ENCODE measurements around the gene PXDN.

PXDN gene

DNA sequence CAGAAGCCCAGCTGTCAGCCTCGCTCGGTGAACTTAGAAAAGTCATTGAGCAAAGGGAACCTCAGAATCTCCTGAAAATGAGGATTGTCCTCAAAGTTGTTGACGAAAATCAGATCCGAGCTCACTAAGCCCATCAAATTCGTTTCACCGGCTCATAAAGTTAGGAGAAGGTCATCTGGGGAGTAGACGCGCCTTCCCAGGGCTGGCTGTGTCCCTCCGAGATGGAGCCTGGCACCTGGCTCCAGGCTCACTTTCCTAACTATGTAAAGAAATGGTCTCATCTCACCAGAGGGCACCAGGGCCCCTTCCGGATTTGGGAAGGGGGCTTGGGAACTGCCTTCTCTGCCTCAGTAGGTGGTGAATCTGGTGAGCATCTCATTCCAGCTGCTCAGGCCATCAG, 145.5 kb downstream of the PXDN start:
- H3K27ac ChIP-seq, result no peak overlapping the region
- TF ChIP-seq, protein P1, sequence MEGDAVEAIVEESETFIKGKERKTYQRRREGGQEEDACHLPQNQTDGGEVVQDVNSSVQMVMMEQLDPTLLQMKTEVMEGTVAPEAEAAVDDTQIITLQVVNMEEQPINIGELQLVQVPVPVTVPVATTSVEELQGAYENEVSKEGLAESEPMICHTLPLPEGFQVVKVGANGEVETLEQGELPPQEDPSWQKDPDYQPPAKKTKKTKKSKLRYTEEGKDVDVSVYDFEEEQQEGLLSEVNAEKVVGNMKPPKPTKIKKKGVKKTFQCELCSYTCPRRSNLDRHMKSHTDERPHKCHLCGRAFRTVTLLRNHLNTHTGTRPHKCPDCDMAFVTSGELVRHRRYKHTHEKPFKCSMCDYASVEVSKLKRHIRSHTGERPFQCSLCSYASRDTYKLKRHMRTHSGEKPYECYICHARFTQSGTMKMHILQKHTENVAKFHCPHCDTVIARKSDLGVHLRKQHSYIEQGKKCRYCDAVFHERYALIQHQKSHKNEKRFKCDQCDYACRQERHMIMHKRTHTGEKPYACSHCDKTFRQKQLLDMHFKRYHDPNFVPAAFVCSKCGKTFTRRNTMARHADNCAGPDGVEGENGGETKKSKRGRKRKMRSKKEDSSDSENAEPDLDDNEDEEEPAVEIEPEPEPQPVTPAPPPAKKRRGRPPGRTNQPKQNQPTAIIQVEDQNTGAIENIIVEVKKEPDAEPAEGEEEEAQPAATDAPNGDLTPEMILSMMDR (conservative IDR thresholded peaks at IDR 0.05), result no peak

DNA sequence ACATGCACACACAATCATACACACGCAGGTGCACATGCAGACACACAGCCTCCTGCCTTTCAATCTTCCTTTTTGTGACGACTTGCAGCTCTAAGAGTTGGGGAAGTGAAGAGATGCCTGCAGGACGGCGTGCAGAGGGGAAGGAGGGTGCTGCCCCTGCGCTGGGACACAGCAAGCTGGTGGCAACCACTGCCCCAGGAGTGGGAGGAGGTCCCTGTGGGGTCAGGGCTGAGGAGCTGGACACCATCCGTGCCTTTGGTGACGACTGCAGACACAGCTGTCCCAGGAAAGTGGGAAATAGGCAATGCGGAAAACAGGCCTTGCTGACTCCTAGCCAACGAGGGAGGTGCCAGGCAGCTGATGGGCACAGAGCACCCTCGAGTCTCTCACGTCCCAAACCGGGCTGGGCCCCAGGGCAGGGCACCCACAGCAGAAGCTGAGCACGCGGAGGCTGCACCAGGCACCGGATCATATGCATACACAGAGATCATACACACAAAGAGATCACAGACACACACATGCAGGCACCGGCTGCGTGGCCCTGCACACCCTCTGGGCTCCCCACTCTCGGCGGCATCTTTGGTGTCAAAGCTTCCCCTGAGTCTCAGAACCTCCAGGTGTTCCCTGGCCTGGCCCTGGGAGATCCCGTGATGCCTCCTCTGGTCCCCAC, 146.1 kb downstream of the PXDN start:
- no peak overlapping the region for H3K27ac ChIP-seq
- TF ChIP-seq, protein P1 (conservative IDR thresholded peaks at IDR 0.05), result no peak

DNA sequence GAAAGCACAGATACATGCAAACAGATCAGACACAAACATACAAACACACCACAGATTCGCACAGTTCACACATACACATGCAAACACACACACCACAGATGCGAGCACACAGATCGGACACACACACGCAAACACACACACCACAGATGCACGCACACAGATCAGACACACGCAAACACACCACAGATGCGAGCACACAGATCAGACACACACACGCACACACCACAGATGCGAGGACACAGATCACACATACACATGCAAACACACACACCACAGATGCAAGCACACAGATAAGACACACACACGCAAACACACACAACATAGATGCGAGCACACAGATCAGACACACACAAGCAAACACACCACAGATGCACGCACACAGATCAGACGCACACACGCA, 149.0 kb downstream of the PXDN start:
- no peak overlapping the region for H3K27ac ChIP-seq

DNA sequence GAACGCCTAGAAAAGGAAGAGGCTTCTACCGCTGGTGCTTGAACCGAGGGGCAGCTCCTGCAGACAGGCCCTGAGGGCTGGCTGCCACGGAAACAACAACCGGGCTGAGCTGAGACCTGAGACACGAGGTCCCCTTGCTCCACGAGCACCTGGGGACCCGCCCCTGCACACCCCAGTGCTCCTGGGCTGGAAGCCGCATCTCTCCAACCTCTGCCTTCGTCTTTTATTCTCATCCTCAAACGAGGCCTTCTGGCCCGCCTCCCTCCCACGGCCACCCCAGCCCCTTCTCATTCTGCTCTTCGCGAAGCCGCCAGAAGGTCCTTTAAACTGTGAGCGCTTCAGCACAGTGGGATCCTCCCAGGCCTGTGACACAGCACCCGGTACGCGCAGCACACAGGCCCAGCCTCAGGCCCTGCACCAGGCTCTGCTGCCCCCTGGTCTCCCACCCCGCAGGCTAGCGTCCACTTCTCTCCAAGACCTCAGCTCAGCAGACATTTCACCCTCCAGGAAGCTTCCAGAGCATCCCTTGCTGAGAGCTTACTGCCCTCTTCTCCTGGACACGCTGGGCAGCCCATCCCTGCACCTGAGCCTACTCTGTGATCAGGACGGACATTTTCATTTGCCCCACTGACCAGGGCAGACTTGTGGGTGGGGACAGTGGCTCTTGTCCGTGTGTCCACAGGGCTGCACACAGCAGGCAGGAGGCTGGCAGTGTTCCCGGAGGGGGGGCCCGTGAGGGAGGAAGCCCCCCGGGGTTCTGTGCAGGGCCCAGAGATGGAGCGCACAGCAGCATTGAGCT, 149.7 kb downstream of the PXDN start:
- TF ChIP-seq, protein P1 (conservative IDR thresholded peaks at IDR 0.05), result no peak
- no peak overlapping the region for H3K27ac ChIP-seq

More for the DNA sequence above, 149.0 kb downstream of the PXDN start:
- TF ChIP-seq, protein P1 (conservative IDR thresholded peaks at IDR 0.05), result no peak

DNA sequence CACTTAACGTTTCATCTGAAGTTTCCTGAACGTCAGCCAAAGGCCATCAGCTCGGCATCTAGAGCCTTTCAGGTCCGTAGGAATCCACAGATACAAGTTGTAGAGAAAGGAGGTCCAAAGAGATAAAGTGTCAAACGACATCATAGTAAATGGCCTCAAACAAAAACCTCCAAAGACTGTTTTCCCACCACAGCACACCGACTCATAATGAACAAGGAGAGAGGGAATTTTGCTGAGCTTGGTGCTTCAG, 150.3 kb downstream of the PXDN start:
- no peak overlapping the region for H3K27ac ChIP-seq
- TF ChIP-seq, protein P1 (conservative IDR thresholded peaks at IDR 0.05), result no peak

DNA sequence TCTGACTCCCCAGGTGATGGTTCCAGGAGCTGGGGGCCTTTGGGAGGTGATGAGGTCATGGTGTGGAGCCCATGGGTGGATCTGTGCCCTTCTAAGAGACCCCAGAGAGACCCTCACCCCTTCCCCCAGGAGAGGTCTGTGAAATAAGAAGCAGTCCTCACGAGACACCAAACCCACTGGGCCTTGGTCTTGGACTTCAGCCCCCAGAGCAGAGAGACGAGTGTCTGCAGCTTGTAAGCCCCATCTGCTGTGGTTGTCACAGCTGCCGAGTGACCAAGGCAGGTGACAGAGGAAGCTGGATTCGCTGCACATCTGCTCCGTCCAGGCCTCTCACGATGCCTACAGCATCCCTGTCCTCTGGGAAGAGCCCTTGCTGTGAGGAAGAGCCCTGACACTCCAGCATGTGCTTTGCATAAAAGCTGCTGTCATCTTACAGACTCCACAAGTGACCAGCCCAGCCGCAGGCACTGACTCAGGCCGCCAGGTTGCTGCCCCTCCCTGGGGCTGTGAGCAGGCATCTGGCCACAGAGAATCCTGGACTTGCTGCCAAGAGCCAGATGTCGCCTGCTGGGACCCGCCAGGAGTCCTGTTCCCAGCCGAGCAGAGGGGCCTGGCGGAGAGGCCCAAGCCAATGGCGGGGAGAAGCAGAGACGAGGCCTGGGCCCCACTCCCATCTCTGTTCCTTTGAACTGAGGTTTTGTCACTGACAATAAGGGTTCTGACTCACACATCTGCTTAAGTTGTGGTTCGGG, 150.8 kb downstream of the PXDN start:
- H3K27ac ChIP-seq, result no peak overlapping the region

More for the DNA sequence above, 150.8 kb downstream of the PXDN start:
- TF ChIP-seq, protein P1 (conservative IDR thresholded peaks at IDR 0.05), result no peak

Data from VCaP (cell line).